ENCODE data around the gene TTC1. TPM values are rescaled to one million over a fixed set of nuclear protein-coding genes. Genes with fewer than 3 reads are reported as not detected.

TTC1 gene
- total RNA-seq, 3 donors from 2014 or later (not counting 1 experiment from before 2014, with no cell fraction given): 28.1 to 34.9 (median 33.6) TPM

- Histone ChIP-seq H3K27ac (ENCODE audit: low read length) (no peak overlapping the region), H3K36me3 (ENCODE audit: control insufficient read depth, insufficient read depth, low read length) (no peaks in the 10 kb centered on the region), H3K27me3 (ENCODE audit: control insufficient read depth, insufficient read depth, low read length) (peaks cover 8% of the 10 kb centered on the region), H3K4me3 (ENCODE audit: low read length) (no peak overlapping the region), H3K4me1 (ENCODE audit: control insufficient read depth, insufficient read depth, low read length) (peaks cover 9% of the 10 kb centered on the region), H3K9me3 (ENCODE audit: control insufficient read depth, insufficient read depth, low read length) (peaks cover 10% of the 10 kb centered on the region)
- no peaks in the 10 kb centered on the region for H3K9me3 Mint-ChIP-seq
- ATAC-seq: no peak
- H3K27me3 Mint-ChIP-seq (ENCODE audit: low read depth in 2 of 2): peaks cover 36 to 68% of the 10 kb centered on the region in 2 donors
- peaks cover 0 to 6% of the 10 kb centered on the region in 2 donors for H3K4me1 Mint-ChIP-seq
- H3K4me3 Mint-ChIP-seq: no peak overlapping the region
- H3K27ac Mint-ChIP-seq: no peak overlapping the region
- TF ChIP-seq, protein P1, sequence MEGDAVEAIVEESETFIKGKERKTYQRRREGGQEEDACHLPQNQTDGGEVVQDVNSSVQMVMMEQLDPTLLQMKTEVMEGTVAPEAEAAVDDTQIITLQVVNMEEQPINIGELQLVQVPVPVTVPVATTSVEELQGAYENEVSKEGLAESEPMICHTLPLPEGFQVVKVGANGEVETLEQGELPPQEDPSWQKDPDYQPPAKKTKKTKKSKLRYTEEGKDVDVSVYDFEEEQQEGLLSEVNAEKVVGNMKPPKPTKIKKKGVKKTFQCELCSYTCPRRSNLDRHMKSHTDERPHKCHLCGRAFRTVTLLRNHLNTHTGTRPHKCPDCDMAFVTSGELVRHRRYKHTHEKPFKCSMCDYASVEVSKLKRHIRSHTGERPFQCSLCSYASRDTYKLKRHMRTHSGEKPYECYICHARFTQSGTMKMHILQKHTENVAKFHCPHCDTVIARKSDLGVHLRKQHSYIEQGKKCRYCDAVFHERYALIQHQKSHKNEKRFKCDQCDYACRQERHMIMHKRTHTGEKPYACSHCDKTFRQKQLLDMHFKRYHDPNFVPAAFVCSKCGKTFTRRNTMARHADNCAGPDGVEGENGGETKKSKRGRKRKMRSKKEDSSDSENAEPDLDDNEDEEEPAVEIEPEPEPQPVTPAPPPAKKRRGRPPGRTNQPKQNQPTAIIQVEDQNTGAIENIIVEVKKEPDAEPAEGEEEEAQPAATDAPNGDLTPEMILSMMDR (IDR thresholded peaks at IDR 0.05): no peak
- peaks cover 11% of the 10 kb centered on the region for H3K36me3 Mint-ChIP-seq
- intact Hi-C loops (cut with micrococcal nuclease): no loop called here
- WGBS (ENCODE audit: insufficient coverage): no CpG with 5 or more reads among the region's 2 CpGs
- DNase-seq: no peak
These were observed 18.4 kb upstream of the TTC1 start for GRCh38 chr5:159990506-159990905.

GRCh38 chr5:159992566-159992965 is 16.4 kb upstream of the TTC1 start:
- H3K27ac ChIP-seq (ENCODE audit: low read length): no peak overlapping the region
- Mint-ChIP-seq H3K4me1 (no peaks in the 10 kb centered on the region), H3K9me3 (no peaks in the 10 kb centered on the region), H3K27ac (no peak overlapping the region), H3K4me3 (no peak overlapping the region), H3K27me3 (ENCODE audit: low read depth in 2 of 2) (peaks cover 27 to 48% of the 10 kb centered on the region in 2 donors), H3K36me3 (peaks cover 11% of the 10 kb centered on the region)
- no peaks in the 10 kb centered on the region for H3K4me1 ChIP-seq (ENCODE audit: control insufficient read depth, insufficient read depth, low read length)
- intact Hi-C loops (cut with micrococcal nuclease): no loop called here
- DNase-seq: no peak
- no peak overlapping the region for H3K4me3 ChIP-seq (ENCODE audit: low read length)
- H3K27me3 ChIP-seq (ENCODE audit: control insufficient read depth, insufficient read depth, low read length): peaks cover 5% of the 10 kb centered on the region
- H3K36me3 ChIP-seq (ENCODE audit: control insufficient read depth, insufficient read depth, low read length): no peaks in the 10 kb centered on the region
- peaks cover 10% of the 10 kb centered on the region for H3K9me3 ChIP-seq (ENCODE audit: control insufficient read depth, insufficient read depth, low read length)
- WGBS (ENCODE audit: insufficient coverage): 93% methylated on average over 1 of the region's 1 CpG
- ATAC-seq: no peak
- TF ChIP-seq, protein P1 (IDR thresholded peaks at IDR 0.05): no peak

DNA sequence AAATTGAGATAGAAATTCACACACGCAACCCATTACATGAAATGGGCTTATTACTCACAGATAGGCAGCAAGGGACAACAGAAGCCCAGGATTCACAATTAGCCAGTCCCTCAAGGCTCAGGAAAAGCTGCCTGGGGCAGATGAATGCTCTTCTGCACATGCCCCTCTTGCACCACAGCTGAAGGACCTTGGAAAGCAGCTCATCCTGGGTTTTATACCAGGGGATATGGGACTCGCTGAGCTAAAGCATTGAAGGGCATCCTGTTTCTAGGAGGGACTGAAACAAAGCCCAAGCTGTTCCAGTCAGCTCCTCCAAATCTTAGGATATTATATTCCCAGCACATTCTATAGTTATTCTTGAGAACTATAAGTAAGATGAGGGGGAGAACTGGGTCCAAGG is 15.7 kb upstream of the TTC1 start:
- TF ChIP-seq, protein P1 (IDR thresholded peaks at IDR 0.05): no peak
- DNase-seq (no peak), ATAC-seq (no peak)
- Histone ChIP-seq H3K4me1 (ENCODE audit: control insufficient read depth, insufficient read depth, low read length) (no peaks in the 10 kb centered on the region), H3K4me3 (ENCODE audit: low read length) (no peak overlapping the region), H3K27ac (ENCODE audit: low read length) (no peak overlapping the region), H3K27me3 (ENCODE audit: control insufficient read depth, insufficient read depth, low read length) (peaks cover 3% of the 10 kb centered on the region), H3K9me3 (ENCODE audit: control insufficient read depth, insufficient read depth, low read length) (peaks cover 10% of the 10 kb centered on the region), H3K36me3 (ENCODE audit: control insufficient read depth, insufficient read depth, low read length) (no peaks in the 10 kb centered on the region)
- Mint-ChIP-seq H3K27me3 (ENCODE audit: low read depth in 2 of 2) (peaks cover 21 to 43% of the 10 kb centered on the region in 2 donors), H3K9me3 (no peaks in the 10 kb centered on the region), H3K36me3 (peaks cover 11% of the 10 kb centered on the region), H3K27ac (no peak overlapping the region), H3K4me1 (no peaks in the 10 kb centered on the region), H3K4me3 (no peak overlapping the region)
- intact Hi-C loops (cut with micrococcal nuclease): no loop called here
- WGBS (ENCODE audit: insufficient coverage): 100% methylated on average over 2 of the region's 2 CpGs

DNA sequence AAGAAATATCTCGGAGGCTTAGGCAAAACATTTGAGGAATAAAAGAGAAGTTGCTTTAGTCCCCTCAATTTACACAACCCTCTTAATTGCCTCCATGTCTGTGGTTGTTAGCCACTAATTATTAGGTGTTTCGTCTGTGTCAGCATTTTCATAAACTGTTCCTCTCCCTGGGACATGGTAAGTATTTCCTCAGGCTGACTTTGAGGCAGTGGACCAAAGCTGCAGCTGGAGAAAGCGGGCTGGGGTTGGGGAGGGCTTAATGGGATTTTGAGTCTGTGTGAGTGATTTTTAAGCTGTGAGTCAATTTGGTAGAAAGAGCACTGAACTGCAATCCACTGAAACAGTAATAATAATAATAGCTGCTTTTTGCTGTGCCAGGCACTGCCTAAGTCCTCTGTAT is 13.0 kb upstream of the TTC1 start:
- Mint-ChIP-seq H3K36me3 (peaks cover 11% of the 10 kb centered on the region), H3K4me1 (no peaks in the 10 kb centered on the region), H3K27me3 (ENCODE audit: low read depth in 2 of 2) (peaks cover 11 to 38% of the 10 kb centered on the region in 2 donors), H3K9me3 (no peaks in the 10 kb centered on the region), H3K4me3 (no peak overlapping the region), H3K27ac (no peak overlapping the region)
- WGBS (ENCODE audit: insufficient coverage): 90% methylated on average over 2 of the region's 3 CpGs
- Histone ChIP-seq H3K4me3 (ENCODE audit: low read length) (no peak overlapping the region), H3K4me1 (ENCODE audit: control insufficient read depth, insufficient read depth, low read length) (no peaks in the 10 kb centered on the region), H3K27ac (ENCODE audit: low read length) (no peak overlapping the region), H3K36me3 (ENCODE audit: control insufficient read depth, insufficient read depth, low read length) (no peaks in the 10 kb centered on the region), H3K9me3 (ENCODE audit: control insufficient read depth, insufficient read depth, low read length) (peaks cover 10% of the 10 kb centered on the region), H3K27me3 (ENCODE audit: control insufficient read depth, insufficient read depth, low read length) (no peaks in the 10 kb centered on the region)
- intact Hi-C loops (cut with micrococcal nuclease): no loop called here
- ATAC-seq (no peak), DNase-seq (no peak)
- TF ChIP-seq, protein P1 (IDR thresholded peaks at IDR 0.05): no peak

All from natural killer cell (primary cell).